ENCODE results near the gene ACER3.

DNA sequence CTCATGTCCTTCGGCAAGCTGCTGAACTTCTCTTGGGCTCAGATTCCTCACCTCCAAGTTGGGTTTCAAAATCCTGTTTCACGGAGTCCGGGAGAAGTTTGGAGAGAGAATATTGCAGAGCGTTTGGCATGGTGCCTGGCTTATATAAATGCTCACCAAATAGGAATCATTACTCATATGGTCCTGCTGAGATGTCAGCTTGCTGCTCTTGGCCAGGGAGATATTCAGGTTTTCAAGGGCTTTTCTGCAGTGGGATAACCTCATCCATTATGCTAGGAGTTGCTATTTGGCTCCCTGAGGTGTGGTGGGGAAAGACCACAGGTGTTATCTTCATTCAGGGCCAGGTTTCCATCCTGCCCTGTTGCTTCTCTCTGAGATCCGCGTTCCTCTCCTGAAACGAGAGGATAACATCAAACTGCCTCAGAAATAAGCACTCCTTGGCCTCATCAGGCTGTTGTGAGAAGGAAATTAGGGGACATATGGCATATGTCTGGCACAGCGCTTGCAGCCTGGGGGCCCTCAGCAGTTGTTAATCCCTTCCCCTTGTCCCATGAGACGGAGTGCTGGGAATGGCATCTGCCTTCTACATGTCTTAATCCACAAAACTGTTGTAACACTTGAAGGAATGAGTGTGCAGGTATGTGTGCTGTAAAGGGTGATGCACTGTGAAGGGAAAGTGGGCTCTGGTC is 29.9 kb upstream of the ACER3 start:
- TF ChIP-seq CTCF (IDR thresholded peaks at IDR 0.05; ENCODE audit: insufficient read depth, low read length) (no peak), POLR2AphosphoS5 (IDR thresholded peaks at IDR 0.05; ENCODE audit: low read depth) (no peak)

Measured in HL-60 (cell line).